ENCODE measurements around the gene POTEF. TPM values are rescaled to one million over a fixed set of nuclear protein-coding genes. Genes with fewer than 3 reads are reported as not detected.
"Not testable (repeated sequence)": the region's sequence is repeated elsewhere in the genome, so short reads cannot be mapped to it uniquely, and the experiment has no call there.

Gene POTEF
- total RNA-seq, 4 donors from 2014 or later: not detected

GRCh38 chr2:130141645-130142370, 12.8 kb upstream of the POTEF start:
- intact Hi-C loops (cut with DNase I; ENCODE audit: low total_unique reads); H3K9me3 ChIP-seq; ATAC-seq; H3K27ac ChIP-seq; H3K36me3 ChIP-seq; H3K4me3 ChIP-seq; H3K27me3 ChIP-seq; in situ Hi-C loops (cut with MboI; ENCODE audit: low sequenced_read_pairs in 4 of 4); DNase-seq; H3K4me1 ChIP-seq: not testable (repeated sequence)

- intact Hi-C loops (cut with DNase I; ENCODE audit: low total_unique reads); H3K4me1 ChIP-seq: not testable (repeated sequence)
These were observed 12.0 kb upstream of the POTEF start for GRCh38 chr2:130141002-130141401.

DNA sequence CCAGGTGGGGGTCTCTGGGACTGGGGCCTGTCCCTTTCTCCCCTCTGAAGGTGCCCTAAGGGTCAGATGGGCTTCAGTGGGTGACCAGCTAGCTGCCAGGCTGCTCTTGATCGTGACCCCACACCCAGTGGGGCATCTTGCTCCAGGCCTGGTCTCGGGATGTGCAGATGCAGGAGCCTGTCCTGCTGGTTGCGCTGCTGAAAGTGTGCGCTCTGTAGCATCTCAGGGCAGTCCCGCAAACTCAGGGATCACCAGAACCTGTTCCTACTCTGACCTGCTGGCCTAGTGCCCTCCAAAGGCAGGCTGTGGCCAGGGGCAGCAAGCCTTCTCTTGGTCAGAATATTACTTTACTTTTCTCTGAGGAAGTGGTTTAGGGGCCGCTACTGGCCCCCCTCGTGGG, 11.5 kb upstream of the POTEF start:
- H3K36me3 ChIP-seq; ATAC-seq; H3K4me3 ChIP-seq; H3K27ac ChIP-seq; H3K9me3 ChIP-seq; intact Hi-C loops (cut with DNase I; ENCODE audit: low total_unique reads); H3K27me3 ChIP-seq; H3K4me1 ChIP-seq; DNase-seq; in situ Hi-C loops (cut with MboI; ENCODE audit: low sequenced_read_pairs in 4 of 4): not testable (repeated sequence)

More at GRCh38 chr2:130141002-130141401, 12.0 kb upstream of the POTEF start:
- H3K36me3 ChIP-seq; H3K4me3 ChIP-seq; in situ Hi-C loops (cut with MboI; ENCODE audit: low sequenced_read_pairs in 4 of 4); DNase-seq; H3K9me3 ChIP-seq; H3K27ac ChIP-seq; ATAC-seq; H3K27me3 ChIP-seq: not testable (repeated sequence)

DNA sequence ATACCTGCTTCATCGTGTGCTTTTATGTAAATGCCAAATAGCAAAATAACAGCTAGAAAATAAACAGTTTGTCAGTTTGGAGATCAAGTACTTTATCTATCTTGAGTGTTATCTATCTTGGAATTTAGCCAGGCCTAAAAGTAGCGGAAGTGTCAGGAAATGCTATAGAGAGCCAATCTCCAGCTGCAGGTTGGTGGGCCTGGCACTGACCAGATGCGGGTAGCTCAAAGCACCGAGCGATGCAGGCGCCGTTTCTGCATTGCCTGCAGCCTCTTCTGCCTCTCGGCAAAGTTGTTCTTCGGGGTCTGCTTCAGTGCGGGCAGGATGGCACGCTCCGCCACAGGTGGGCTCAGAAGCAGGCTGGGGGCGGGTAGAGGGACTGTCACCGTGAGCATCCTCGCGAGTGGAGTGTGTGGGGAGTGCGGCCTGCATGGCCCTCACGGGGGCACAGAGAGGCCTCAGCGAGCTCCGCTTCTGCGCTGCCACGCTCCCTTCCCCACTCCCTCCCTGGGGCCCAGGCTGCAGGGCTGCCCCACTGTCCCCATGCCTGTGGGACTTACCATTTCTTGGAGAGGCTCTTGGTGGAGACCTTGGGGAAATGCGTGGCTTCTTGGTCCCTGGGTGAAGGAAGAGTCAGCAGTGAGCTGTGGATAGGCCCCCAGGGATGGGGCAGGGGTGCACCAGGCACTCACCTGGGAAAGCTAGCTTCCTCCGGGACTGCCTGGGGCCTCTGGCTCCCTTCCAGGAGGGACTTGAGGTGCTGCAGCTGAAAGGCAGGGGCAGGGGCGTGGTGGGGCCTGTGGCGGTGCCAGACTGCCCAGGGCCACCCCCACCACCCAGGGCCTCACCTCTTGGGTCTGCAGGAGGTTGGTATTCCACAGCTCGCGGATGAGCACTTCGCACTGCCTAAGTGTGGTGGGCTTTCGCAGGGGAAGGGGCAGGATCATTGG, 10.6 kb upstream of the POTEF start:
- ATAC-seq; intact Hi-C loops (cut with DNase I; ENCODE audit: low total_unique reads); H3K27me3 ChIP-seq; H3K27ac ChIP-seq; DNase-seq; H3K9me3 ChIP-seq; H3K36me3 ChIP-seq; H3K4me3 ChIP-seq; H3K4me1 ChIP-seq; in situ Hi-C loops (cut with MboI; ENCODE audit: low sequenced_read_pairs in 4 of 4): not testable (repeated sequence)

DNA sequence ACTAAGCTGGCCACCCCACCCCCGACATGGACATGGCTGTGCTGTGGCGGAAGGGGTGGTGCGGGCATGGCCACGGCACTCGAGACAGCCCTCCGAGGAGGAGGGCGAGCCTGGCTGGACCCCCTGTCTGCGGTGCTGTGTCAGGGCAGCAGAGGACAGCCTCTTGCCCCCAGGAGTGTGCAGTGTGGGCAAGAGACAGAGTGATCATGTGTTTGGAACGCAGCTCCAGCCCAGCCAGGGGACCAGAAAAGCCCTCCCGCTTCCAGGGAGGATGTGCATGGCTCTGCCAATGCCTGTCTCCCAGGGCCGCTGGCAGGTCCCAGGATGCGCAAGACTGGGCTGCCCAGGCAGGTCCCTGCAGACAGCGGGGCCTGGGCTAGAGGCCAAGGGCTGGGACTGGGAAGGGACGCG, 9.8 kb upstream of the POTEF start:
- DNase-seq; H3K9me3 ChIP-seq; ATAC-seq; in situ Hi-C loops (cut with MboI; ENCODE audit: low sequenced_read_pairs in 4 of 4); H3K27ac ChIP-seq; H3K36me3 ChIP-seq; H3K4me3 ChIP-seq; H3K27me3 ChIP-seq; H3K4me1 ChIP-seq; intact Hi-C loops (cut with DNase I; ENCODE audit: low total_unique reads): not testable (repeated sequence)

DNA sequence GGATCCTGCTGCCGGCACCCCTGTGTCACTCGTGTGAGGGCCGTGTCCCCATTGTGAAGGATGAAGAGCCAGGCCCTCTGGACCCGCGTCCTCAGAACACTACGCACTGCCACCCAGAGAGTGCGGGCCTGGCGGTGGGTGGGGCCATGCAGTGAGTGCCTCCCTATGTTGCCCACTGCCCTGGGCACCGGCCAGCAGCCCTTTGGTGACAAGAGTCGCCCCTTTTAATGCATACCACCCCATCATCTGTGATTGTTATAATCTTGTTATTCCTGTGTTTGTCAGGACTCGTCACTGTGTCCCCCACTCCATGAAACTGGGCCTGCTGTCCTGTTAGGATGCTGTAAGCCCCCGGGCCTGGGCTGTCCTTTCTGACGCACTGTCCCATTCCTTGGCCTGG, 9.3 kb upstream of the POTEF start:
- H3K4me3 ChIP-seq; intact Hi-C loops (cut with DNase I; ENCODE audit: low total_unique reads); H3K4me1 ChIP-seq; ATAC-seq; H3K27me3 ChIP-seq; H3K36me3 ChIP-seq; H3K9me3 ChIP-seq; H3K27ac ChIP-seq; DNase-seq; in situ Hi-C loops (cut with MboI; ENCODE audit: low sequenced_read_pairs in 4 of 4): not testable (repeated sequence)

DNA sequence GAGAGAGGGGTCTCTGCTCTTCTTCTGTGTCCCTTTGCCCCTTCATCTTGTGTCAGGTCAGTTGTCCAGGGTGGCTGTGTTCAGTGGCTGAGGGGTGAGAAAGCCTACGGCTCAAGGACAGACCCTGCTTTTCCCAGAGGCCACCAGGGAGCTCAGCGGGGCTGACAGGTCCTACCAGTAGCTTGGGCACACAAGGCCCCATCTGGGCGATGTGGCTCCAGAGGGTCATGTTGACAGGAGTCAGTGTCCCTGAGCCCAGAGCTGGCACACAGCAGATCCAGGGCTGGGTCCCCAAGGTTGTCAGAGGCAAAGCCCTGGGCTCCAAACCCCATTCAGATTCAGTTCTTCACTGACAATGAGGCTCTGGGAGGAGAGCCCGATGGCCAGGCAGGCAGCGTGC, 8.1 kb upstream of the POTEF start:
- ATAC-seq; DNase-seq; H3K27me3 ChIP-seq; in situ Hi-C loops (cut with MboI; ENCODE audit: low sequenced_read_pairs in 4 of 4); intact Hi-C loops (cut with DNase I; ENCODE audit: low total_unique reads); H3K27ac ChIP-seq; H3K4me3 ChIP-seq; H3K4me1 ChIP-seq; H3K9me3 ChIP-seq; H3K36me3 ChIP-seq: not testable (repeated sequence)

DNA sequence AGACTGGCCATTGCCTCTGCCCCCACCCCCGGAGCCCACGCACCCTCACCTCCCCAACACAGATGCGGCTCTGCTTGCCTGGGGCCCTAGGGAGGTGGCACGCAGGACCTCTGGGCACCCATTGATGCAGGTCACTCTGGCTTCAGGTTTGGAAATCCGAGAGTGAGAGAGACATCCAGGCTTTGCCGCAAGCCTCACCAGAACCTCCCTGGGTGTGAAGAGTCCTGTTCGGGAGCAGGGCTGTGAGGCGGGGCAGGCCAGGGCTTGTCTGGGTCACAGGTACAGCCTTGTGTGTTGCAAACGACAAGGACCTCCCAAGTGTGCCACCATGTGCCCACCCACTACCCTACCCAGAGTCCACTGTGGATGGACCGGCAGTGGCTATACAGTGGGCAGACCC, 7.5 kb upstream of the POTEF start:
- H3K4me1 ChIP-seq; in situ Hi-C loops (cut with MboI; ENCODE audit: low sequenced_read_pairs in 4 of 4); H3K9me3 ChIP-seq; ATAC-seq; H3K27me3 ChIP-seq; H3K36me3 ChIP-seq; intact Hi-C loops (cut with DNase I; ENCODE audit: low total_unique reads); DNase-seq; H3K4me3 ChIP-seq; H3K27ac ChIP-seq: not testable (repeated sequence)

Measured in gastrocnemius medialis (tissue), 4 donors.